Right lobe of liver (tissue), 6 donors: ENCODE data around the gene ELMOD2. TPM values are rescaled to one million over a fixed set of nuclear protein-coding genes. Genes with fewer than 3 reads are reported as not detected.
A peak's percentile ranks its signal among the peaks of the same experiment; 100 is the strongest.

ENCODE experiments used
- ATAC-seq, 4 donors: fragments of 200-7000 bp; cut with Tn5 transposase; one replicate each; pipeline ENCODE4 v1.9.1; 2020; ENCODE audit warnings: mild to moderate bottlenecking in 4 of 4, moderate library complexity in 4 of 4
- DNase-seq, 3 donors: peaks; one replicate each; pipeline ENCODE4 v3.0.0-alpha.2; 2020
- H3K27ac ChIP-seq, 3 donors: fragments of 200-600 bp; one replicate each; pipeline ENCODE4 v1.8.0; 2022
- H3K27me3 ChIP-seq, 2 donors: fragments of 200-600 bp; one replicate each; pipeline ENCODE4 v1.8.0; 2022
- H3K36me3 ChIP-seq, 4 donors: fragments of 200-600 bp; sonication (generic) in 1 of 4; one replicate each; pipeline versions ENCODE4 v1.5.1 to v1.8.0; 2017 to 2022; ENCODE audit warnings: control low read depth in 1 of 4
- H3K4me1 ChIP-seq, 4 donors: fragments of 200-600 bp; sonication (generic) in 1 of 4; one replicate each; pipeline versions ENCODE4 v1.5.1 to v1.8.0; 2017 to 2022; ENCODE audit warnings: control low read depth in 1 of 4
- H3K4me3 ChIP-seq, 3 donors: fragments of 200-600 bp; one replicate each; pipeline ENCODE4 v1.8.0; 2022
- H3K9me3 ChIP-seq, 4 donors: fragments of 200-600 bp; sonication (generic) in 1 of 4; one replicate each; pipeline versions ENCODE4 v1.5.1 to v1.8.0; 2017 to 2022; ENCODE audit warnings: control low read depth in 1 of 4
- CTCF ChIP-seq, 4 donors: fragments of 200-600 bp in 3 of 4; fragments of 450-650 bp in 1 of 4; IDR thresholded peaks; one replicate each; pipeline versions ENCODE4 v1.5.1 to v1.8.0; 2016 to 2022; ENCODE audit warnings: antibody characterized with exemption in 4 of 4, mild to moderate bottlenecking in 2 of 4
- POLR2A ChIP-seq: fragments of 450-650 bp; IDR thresholded peaks from one replicate; pipeline ENCODE4 v1.6.1; 2017; ENCODE audit warnings: antibody characterized with exemption, mild to moderate bottlenecking
- WGBS: methylation state at CpG from one replicate; pipeline ENCODE4 v1.1.6; 2018; ENCODE audit warnings: low coverage, low lambda C conversion rate; ENCODE audit not compliant: insufficient coverage; ENCODE audit errors: missing lambda C conversion rate; 5-methylcytosine and 5-hydroxymethylcytosine counted together
- intact Hi-C, 2 donors: fragments of 100-400 bp; cut with DNase I; formaldehyde crosslinking; loops; one replicate each; pipeline versions ENCODE4 v1.11.2 to v1.14.1; 2022
- total RNA-seq, 6 experiments: library from RNA; depleted of rRNA in 2 of 6; stranded (reverse); fragments of >200 nt in 2 of 6; fragmentation: NEBNext Ultra II Directional in 3 of 6; extraction: Animal tissue kit (Norgen Biotek cat#: 25700) in 3 of 6; gene quantifications; one replicate each; pipeline versions ENCODE4 v1.1.0 to v1.2.4, GENCODE V29; 2016 to 2023
- donor health status: DM: no; HTN: yes; CAD: no.
- donor health status: DM: no; HTN: no; CAD: no.
- donor health status: DM: no; HTN: no; CAD: no.
- donor health status: DM: no; HTN: yes; CAD: no.
- donor health status: DM: no; HTN: yes; CAD: no.

The ELMOD2 gene
- total RNA-seq, 6 experiments from 2014 or later: 13.2 to 18.6 (median 16.3) TPM

GRCh38 chr4:140575489-140575888, 51.5 kb downstream of the ELMOD2 start:
- intact Hi-C loops: no loop called here
- H3K27me3 ChIP-seq: no peaks in the 10 kb centered on the region
- WGBS: 49% methylated on average over 4 of the region's 4 CpGs
- H3K9me3 ChIP-seq: no peaks in the 10 kb centered on the region
- ATAC-seq (no peak), DNase-seq (no peak)
- no peaks in the 10 kb centered on the region for H3K4me1 ChIP-seq
- H3K27ac ChIP-seq: no peak overlapping the region
- H3K4me3 ChIP-seq: no peak overlapping the region
- TF ChIP-seq CTCF (IDR thresholded peaks at IDR 0.05): no peak
- no peak for TF ChIP-seq POLR2A
- H3K36me3 ChIP-seq: no peaks in the 10 kb centered on the region

GRCh38 chr4:140579278-140579677, 55.3 kb downstream of the ELMOD2 start:
- H3K4me3 ChIP-seq: no peak overlapping the region
- no peak for DNase-seq
- WGBS: 12% methylated on average over 14 of the region's 27 CpGs
- H3K9me3 ChIP-seq: no peaks in the 10 kb centered on the region
- ATAC-seq: peak in 2 of 4 donors; percentile 18 to 23
- TF ChIP-seq POLR2A: no peak
- TF ChIP-seq CTCF (IDR thresholded peaks at IDR 0.05): no peak
- no peaks in the 10 kb centered on the region for H3K27me3 ChIP-seq
- H3K36me3 ChIP-seq: no peaks in the 10 kb centered on the region
- intact Hi-C loops: no loop called here
- H3K27ac ChIP-seq: no peak overlapping the region
- H3K4me1 ChIP-seq: no peaks in the 10 kb centered on the region

- intact Hi-C loops: no loop called here
- no peak for ATAC-seq
- 38% methylated on average over 3 of the region's 3 CpGs for WGBS
These were observed 57.1 kb downstream of the ELMOD2 start for GRCh38 chr4:140581078-140581477.

GRCh38 chr4:140584439-140584838, 60.5 kb downstream of the ELMOD2 start:
- 47% methylated on average over 1 of the region's 1 CpG for WGBS
- H3K36me3 ChIP-seq: no peaks in the 10 kb centered on the region
- H3K27ac ChIP-seq: no peak overlapping the region
- H3K9me3 ChIP-seq: no peaks in the 10 kb centered on the region
- DNase-seq (no peak), ATAC-seq (no peak)
- no peaks in the 10 kb centered on the region for H3K27me3 ChIP-seq
- H3K4me3 ChIP-seq: no peak overlapping the region
- H3K4me1 ChIP-seq: no peaks in the 10 kb centered on the region
- intact Hi-C loops: no loop called here
- TF ChIP-seq CTCF (IDR thresholded peaks at IDR 0.05) (no peak), POLR2A (no peak)

More at GRCh38 chr4:140581078-140581477, 57.1 kb downstream of the ELMOD2 start:
- H3K4me1 ChIP-seq: no peaks in the 10 kb centered on the region
- H3K27me3 ChIP-seq: no peaks in the 10 kb centered on the region
- H3K9me3 ChIP-seq: no peaks in the 10 kb centered on the region
- DNase-seq: no peak
- no peaks in the 10 kb centered on the region for H3K36me3 ChIP-seq
- no peak overlapping the region for H3K27ac ChIP-seq
- TF ChIP-seq POLR2A: no peak
- no peak for TF ChIP-seq CTCF (IDR thresholded peaks at IDR 0.05)
- no peak overlapping the region for H3K4me3 ChIP-seq

- 36% methylated on average over 1 of the region's 1 CpG for WGBS
- H3K27ac ChIP-seq: no peak overlapping the region
- H3K4me3 ChIP-seq: no peak overlapping the region
- intact Hi-C loops: loop anchor here in 1 of 2 donors (10.0 kb wide), 1 partner anchor 260 kb away; no protein-coding TSS in a partner anchor
- TF ChIP-seq CTCF (IDR thresholded peaks at IDR 0.05) (peak; percentile 59 to 75 (median 70)), POLR2A (no peak)
- H3K9me3 ChIP-seq: no peaks in the 10 kb centered on the region
- ATAC-seq (peak; percentile 97 to 99 (median 98)), DNase-seq (no peak)
- H3K4me1 ChIP-seq: peaks cover 0 to 3% (median 0%) of the 10 kb centered on the region in 4 donors
- H3K36me3 ChIP-seq: no peaks in the 10 kb centered on the region
- no peaks in the 10 kb centered on the region for H3K27me3 ChIP-seq
These were observed 71.1 kb downstream of the ELMOD2 start for GRCh38 chr4:140595065-140595464.
